Activated CD8-positive, alpha-beta memory T cell treated with anti-CD3 and anti-CD28 coated beads for 48 hours (primary cell): ENCODE data around the gene NID1.

Experiments used
- DNase-seq, 3 experiments: peaks; one replicate each; pipeline ENCODE4 v3.0.0-alpha.2; 2020; ENCODE audit warnings: low read depth in 2 of 3, low spot score in 2 of 3

The NID1 gene

GRCh38 chr1:236064674-236065508 is at the start of gene NID1:
Gene NID1 (minus strand): TSS chr1:236065090. CDS start chr1:236065079, 11 bp downstream.
- peak in 1 of 3 experiments; percentile 5 for DNase-seq

GRCh38 chr1:236114076-236114747 is 49.3 kb upstream of the NID1 start:
- no peak for DNase-seq

- DNase-seq: no peak
Observed at GRCh38 chr1:236113324-236114032, 48.6 kb upstream of the NID1 start.

- DNase-seq: no peak
Observed at GRCh38 chr1:236112332-236112627, 47.4 kb upstream of the NID1 start.

- no peak for DNase-seq
Observed at GRCh38 chr1:236111527-236112331, 46.8 kb upstream of the NID1 start.

GRCh38 chr1:236110137-236110536 is 45.2 kb upstream of the NID1 start:
- no peak for DNase-seq

- DNase-seq: no peak
Observed at GRCh38 chr1:236108027-236108648, 43.2 kb upstream of the NID1 start.

GRCh38 chr1:236107121-236107907 is 42.4 kb upstream of the NID1 start:
- DNase-seq: no peak

- DNase-seq: peak in 1 of 3 experiments; percentile 52
Observed at GRCh38 chr1:236103646-236104218, 38.8 kb upstream of the NID1 start.

GRCh38 chr1:236103059-236103458 is 38.2 kb upstream of the NID1 start:
- no peak for DNase-seq

- no peak for DNase-seq
Observed at GRCh38 chr1:236102611-236103010, 37.7 kb upstream of the NID1 start.

GRCh38 chr1:236101233-236102200 is 36.6 kb upstream of the NID1 start:
- no peak for DNase-seq

- DNase-seq: no peak
Observed at GRCh38 chr1:236100799-236101198, 35.9 kb upstream of the NID1 start.

- DNase-seq: no peak
Observed at GRCh38 chr1:236099355-236099974, 34.6 kb upstream of the NID1 start.

GRCh38 chr1:236098267-236098666 is 33.4 kb upstream of the NID1 start:
- DNase-seq: no peak

GRCh38 chr1:236096660-236097482 is 32.0 kb upstream of the NID1 start:
- peak; percentile 78 to 86 (median 85) for DNase-seq
